ENCODE measurements around the gene BABAM2. TPM values are rescaled to one million over a fixed set of nuclear protein-coding genes. Genes with fewer than 3 reads are reported as not detected.

BABAM2 gene
- total and polyA plus RNA-seq, 2 experiments from 2014 or later = 17.8 to 21.5 TPM

DNA sequence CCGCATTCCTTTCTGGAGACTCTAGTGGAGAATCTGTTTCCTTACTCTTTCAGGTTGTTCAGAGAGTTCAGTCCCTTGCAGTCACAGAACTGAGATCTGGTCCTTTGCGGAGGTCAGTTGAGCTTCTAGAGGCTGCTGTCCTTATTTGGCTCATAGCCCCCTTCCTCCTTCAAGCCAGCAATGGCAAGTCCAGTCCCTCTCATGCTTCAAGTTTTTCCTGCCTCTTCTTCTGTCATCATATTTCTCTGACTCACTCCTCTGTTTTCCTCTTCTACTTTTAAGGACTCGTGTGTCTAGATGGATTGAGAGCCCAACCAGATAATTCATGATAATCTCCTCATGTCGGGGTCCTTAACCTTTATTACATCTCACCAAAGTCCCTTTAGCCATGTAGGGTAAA lies 328.6 kb downstream of the BABAM2 start:
- TF ChIP-seq, protein P1, sequence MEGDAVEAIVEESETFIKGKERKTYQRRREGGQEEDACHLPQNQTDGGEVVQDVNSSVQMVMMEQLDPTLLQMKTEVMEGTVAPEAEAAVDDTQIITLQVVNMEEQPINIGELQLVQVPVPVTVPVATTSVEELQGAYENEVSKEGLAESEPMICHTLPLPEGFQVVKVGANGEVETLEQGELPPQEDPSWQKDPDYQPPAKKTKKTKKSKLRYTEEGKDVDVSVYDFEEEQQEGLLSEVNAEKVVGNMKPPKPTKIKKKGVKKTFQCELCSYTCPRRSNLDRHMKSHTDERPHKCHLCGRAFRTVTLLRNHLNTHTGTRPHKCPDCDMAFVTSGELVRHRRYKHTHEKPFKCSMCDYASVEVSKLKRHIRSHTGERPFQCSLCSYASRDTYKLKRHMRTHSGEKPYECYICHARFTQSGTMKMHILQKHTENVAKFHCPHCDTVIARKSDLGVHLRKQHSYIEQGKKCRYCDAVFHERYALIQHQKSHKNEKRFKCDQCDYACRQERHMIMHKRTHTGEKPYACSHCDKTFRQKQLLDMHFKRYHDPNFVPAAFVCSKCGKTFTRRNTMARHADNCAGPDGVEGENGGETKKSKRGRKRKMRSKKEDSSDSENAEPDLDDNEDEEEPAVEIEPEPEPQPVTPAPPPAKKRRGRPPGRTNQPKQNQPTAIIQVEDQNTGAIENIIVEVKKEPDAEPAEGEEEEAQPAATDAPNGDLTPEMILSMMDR (conservative IDR thresholded peaks at IDR 0.05; ENCODE audit: low read depth in 2 of 2) = no peak
- TF ChIP-seq STAT1 (IDR thresholded peaks at IDR 0.05; ENCODE audit: unreplicated experiment) = no peak
- no peak for TF ChIP-seq EZH2 (IDR thresholded peaks at IDR 0.05; ENCODE audit: low read depth, unreplicated experiment)
- TF ChIP-seq, protein P2, sequence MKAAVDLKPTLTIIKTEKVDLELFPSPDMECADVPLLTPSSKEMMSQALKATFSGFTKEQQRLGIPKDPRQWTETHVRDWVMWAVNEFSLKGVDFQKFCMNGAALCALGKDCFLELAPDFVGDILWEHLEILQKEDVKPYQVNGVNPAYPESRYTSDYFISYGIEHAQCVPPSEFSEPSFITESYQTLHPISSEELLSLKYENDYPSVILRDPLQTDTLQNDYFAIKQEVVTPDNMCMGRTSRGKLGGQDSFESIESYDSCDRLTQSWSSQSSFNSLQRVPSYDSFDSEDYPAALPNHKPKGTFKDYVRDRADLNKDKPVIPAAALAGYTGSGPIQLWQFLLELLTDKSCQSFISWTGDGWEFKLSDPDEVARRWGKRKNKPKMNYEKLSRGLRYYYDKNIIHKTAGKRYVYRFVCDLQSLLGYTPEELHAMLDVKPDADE (IDR thresholded peaks at IDR 0.05) = no peak
- TF ChIP-seq, protein P3, sequence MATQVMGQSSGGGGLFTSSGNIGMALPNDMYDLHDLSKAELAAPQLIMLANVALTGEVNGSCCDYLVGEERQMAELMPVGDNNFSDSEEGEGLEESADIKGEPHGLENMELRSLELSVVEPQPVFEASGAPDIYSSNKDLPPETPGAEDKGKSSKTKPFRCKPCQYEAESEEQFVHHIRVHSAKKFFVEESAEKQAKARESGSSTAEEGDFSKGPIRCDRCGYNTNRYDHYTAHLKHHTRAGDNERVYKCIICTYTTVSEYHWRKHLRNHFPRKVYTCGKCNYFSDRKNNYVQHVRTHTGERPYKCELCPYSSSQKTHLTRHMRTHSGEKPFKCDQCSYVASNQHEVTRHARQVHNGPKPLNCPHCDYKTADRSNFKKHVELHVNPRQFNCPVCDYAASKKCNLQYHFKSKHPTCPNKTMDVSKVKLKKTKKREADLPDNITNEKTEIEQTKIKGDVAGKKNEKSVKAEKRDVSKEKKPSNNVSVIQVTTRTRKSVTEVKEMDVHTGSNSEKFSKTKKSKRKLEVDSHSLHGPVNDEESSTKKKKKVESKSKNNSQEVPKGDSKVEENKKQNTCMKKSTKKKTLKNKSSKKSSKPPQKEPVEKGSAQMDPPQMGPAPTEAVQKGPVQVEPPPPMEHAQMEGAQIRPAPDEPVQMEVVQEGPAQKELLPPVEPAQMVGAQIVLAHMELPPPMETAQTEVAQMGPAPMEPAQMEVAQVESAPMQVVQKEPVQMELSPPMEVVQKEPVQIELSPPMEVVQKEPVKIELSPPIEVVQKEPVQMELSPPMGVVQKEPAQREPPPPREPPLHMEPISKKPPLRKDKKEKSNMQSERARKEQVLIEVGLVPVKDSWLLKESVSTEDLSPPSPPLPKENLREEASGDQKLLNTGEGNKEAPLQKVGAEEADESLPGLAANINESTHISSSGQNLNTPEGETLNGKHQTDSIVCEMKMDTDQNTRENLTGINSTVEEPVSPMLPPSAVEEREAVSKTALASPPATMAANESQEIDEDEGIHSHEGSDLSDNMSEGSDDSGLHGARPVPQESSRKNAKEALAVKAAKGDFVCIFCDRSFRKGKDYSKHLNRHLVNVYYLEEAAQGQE (IDR thresholded peaks at IDR 0.05; ENCODE audit: unreplicated experiment) = no peak
- TF ChIP-seq ZNF331 (CRISPR knock-in tag; IDR thresholded peaks at IDR 0.05; ENCODE audit: low read depth) = no peak
- no peak for TF ChIP-seq CREB1 (CRISPR knock-in tag; IDR thresholded peaks at IDR 0.05; ENCODE audit: low read depth)
- TF ChIP-seq ZNF114 (CRISPR knock-in tag; IDR thresholded peaks at IDR 0.05) = no peak
- TF ChIP-seq, protein P4, sequence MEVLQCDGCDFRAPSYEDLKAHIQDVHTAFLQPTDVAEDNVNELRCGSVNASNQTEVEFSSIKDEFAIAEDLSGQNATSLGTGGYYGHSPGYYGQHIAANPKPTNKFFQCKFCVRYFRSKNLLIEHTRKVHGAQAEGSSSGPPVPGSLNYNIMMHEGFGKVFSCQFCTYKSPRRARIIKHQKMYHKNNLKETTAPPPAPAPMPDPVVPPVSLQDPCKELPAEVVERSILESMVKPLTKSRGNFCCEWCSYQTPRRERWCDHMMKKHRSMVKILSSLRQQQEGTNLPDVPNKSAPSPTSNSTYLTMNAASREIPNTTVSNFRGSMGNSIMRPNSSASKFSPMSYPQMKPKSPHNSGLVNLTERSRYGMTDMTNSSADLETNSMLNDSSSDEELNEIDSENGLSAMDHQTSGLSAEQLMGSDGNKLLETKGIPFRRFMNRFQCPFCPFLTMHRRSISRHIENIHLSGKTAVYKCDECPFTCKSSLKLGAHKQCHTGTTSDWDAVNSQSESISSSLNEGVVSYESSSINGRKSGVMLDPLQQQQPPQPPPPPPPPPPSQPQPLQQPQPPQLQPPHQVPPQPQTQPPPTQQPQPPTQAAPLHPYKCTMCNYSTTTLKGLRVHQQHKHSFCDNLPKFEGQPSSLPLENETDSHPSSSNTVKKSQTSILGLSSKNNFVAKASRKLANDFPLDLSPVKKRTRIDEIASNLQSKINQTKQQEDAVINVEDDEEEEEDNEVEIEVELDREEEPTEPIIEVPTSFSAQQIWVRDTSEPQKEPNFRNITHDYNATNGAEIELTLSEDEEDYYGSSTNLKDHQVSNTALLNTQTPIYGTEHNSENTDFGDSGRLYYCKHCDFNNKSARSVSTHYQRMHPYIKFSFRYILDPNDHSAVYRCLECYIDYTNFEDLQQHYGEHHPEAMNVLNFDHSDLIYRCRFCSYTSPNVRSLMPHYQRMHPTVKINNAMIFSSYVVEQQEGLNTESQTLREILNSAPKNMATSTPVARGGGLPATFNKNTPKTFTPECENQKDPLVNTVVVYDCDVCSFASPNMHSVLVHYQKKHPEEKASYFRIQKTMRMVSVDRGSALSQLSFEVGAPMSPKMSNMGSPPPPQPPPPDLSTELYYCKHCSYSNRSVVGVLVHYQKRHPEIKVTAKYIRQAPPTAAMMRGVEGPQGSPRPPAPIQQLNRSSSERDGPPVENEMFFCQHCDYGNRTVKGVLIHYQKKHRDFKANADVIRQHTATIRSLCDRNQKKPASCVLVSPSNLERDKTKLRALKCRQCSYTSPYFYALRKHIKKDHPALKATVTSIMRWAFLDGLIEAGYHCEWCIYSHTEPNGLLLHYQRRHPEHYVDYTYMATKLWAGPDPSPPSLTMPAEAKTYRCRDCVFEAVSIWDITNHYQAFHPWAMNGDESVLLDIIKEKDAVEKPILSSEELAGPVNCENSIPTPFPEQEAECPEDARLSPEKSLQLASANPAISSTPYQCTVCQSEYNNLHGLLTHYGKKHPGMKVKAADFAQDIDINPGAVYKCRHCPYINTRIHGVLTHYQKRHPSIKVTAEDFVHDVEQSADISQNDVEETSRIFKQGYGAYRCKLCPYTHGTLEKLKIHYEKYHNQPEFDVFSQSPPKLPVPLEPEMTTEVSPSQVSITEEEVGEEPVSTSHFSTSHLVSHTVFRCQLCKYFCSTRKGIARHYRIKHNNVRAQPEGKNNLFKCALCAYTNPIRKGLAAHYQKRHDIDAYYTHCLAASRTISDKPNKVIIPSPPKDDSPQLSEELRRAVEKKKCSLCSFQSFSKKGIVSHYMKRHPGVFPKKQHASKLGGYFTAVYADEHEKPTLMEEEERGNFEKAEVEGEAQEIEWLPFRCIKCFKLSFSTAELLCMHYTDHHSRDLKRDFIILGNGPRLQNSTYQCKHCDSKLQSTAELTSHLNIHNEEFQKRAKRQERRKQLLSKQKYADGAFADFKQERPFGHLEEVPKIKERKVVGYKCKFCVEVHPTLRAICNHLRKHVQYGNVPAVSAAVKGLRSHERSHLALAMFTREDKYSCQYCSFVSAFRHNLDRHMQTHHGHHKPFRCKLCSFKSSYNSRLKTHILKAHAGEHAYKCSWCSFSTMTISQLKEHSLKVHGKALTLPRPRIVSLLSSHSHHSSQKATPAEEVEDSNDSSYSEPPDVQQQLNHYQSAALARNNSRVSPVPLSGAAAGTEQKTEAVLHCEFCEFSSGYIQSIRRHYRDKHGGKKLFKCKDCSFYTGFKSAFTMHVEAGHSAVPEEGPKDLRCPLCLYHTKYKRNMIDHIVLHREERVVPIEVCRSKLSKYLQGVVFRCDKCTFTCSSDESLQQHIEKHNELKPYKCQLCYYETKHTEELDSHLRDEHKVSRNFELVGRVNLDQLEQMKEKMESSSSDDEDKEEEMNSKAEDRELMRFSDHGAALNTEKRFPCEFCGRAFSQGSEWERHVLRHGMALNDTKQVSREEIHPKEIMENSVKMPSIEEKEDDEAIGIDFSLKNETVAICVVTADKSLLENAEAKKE (CRISPR knock-in tag; IDR thresholded peaks at IDR 0.05) = no peak
- no peak for TF ChIP-seq NANOG (IDR thresholded peaks at IDR 0.05; ENCODE audit: borderline replicate concordance)
- no peak for TF ChIP-seq POLR2AphosphoS5 (IDR thresholded peaks at IDR 0.05; ENCODE audit: low read depth)
- no peak for TF ChIP-seq EZH2phosphoT487 (IDR thresholded peaks at IDR 0.05; ENCODE audit: unreplicated experiment)
- no peak for TF ChIP-seq JUNB (IDR thresholded peaks at IDR 0.05; ENCODE audit: unreplicated experiment)
- Mint-ChIP-seq H3K27ac (no peak overlapping the region; the same call in 1 of the 2 replicates), H3K27me3 (ENCODE audit: insufficient read depth, low read depth, poor library complexity) (no peaks in the 10 kb centered on the region), H3K36me3 (ENCODE audit: low read depth) (no peaks in the 10 kb centered on the region), H3K9me3 (no peaks in the 10 kb centered on the region), H3K4me3 (no peak overlapping the region), H3K4me1 (no peaks in the 10 kb centered on the region)
- Histone ChIP-seq H3F3A (replicated peaks; ENCODE audit: low read depth) (no peaks in the 10 kb centered on the region), H2AFZ (no peak overlapping the region), H3K9me2 (ENCODE audit: insufficient read depth) (no peaks in the 10 kb centered on the region), H3K4me2 (no peak overlapping the region), H3K4me1 (ENCODE audit: insufficient read depth) (no peaks in the 10 kb centered on the region), H3K27ac (ENCODE audit: low read depth) (no peak overlapping the region), H3K36me3 (ENCODE audit: insufficient read depth) (no peaks in the 10 kb centered on the region), H3K79me2 (replicated peaks; ENCODE audit: insufficient read depth) (no peaks in the 10 kb centered on the region), H4K20me1 (replicated peaks; ENCODE audit: insufficient read depth) (no peaks in the 10 kb centered on the region; the same call in 1 of the 2 replicates), H3K27me3 (ENCODE audit: insufficient read depth) (no peaks in the 10 kb centered on the region), H3K4me3 (no peak overlapping the region)
- no peak for DNase-seq (ENCODE audit: low spot score)
- no peak for ATAC-seq
